ENCODE data around the gene PLK3. TPM values are rescaled to one million over a fixed set of nuclear protein-coding genes. Genes with fewer than 3 reads are reported as not detected.

Gene PLK3
- total and polyA plus RNA-seq, 2 donors (not counting 3 experiments of a cell fraction or from before 2014, with no cell fraction given), result 55.0 to 66.7 TPM

DNA sequence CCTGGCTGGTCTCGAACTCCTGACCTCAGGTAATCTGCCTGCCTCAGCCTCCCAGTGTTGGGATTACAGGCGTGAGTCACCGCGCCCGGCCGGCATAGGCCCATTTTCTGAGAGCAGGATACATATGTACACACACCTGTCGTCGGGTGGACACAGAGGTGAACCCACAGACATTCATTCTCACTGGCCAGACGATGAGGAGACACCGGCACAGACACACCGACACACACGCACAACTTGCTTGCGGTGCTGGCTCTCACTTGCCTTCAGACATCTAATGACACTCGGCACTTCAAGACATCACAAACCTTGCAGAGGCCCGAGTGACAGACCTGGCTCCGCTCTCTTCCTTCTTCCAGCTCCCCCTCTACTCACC is 42.3 kb downstream of the PLK3 start:
- Histone ChIP-seq H3K79me2 (ENCODE audit: control insufficient read depth, insufficient read depth, low read length) (no peaks in the 10 kb centered on the region), H3K9me3 (replicated peaks; ENCODE audit: control insufficient read depth, insufficient read depth, low read length) (no peaks in the 10 kb centered on the region), H3K4me3 (replicated peaks in 1 of 3; ENCODE audit: insufficient read depth in 1 of 3, low read depth in 1 of 3, low read length in 3 of 3) (peak overlapping the region in 2 of 3 experiments; percentile 48 to 53), H3K36me3 (ENCODE audit: control insufficient read depth in 2 of 2, extremely low read depth in 1 of 2, insufficient read depth in 2 of 2, low read length in 2 of 2) (no peaks in the 10 kb centered on the region), H3K9me1 (replicated peaks; ENCODE audit: control insufficient read depth, extremely low read depth, insufficient read depth, low read length) (no peaks in the 10 kb centered on the region), H3K4me2 (ENCODE audit: insufficient read depth, low read length) (peak overlapping the region; percentile 56), H3K4me1 (ENCODE audit: control insufficient read depth, extremely low read depth, insufficient read depth, low read length) (no peaks in the 10 kb centered on the region), H3K27ac (ENCODE audit: insufficient read depth, low read depth, low read length) (no peak overlapping the region), H4K20me1 (replicated peaks; ENCODE audit: control insufficient read depth, extremely low read depth, insufficient read depth, low read length) (no peaks in the 10 kb centered on the region), H3K9ac (replicated peaks; ENCODE audit: extremely low read depth, insufficient read depth, low read length) (no peak overlapping the region), H2AFZ (ENCODE audit: low read depth, low read length) (peak overlapping the region; percentile 49), H3K27me3 (ENCODE audit: control insufficient read depth in 2 of 2, insufficient read depth in 2 of 2, low read length in 2 of 2) (no peaks in the 10 kb centered on the region)
- intact Hi-C loops (cut with micrococcal nuclease) (loop anchor here (5.0 kb wide), 1 partner anchor 80 kb away; no protein-coding TSS in a partner anchor), dilution Hi-C loops (cut with MboI; ENCODE audit: extremely low pct_ligation_motif_present, low sequenced_read_pairs) (no loop called here)
- ChIA-PET CTCF (interaction anchor here (0.9 to 1.3 kb wide), 5 partner anchors 82 to 176 kb away, joined by 3 to 6 read pairs (median 3); partner anchors contain the start of genes EIF2B3, HECTD3 and UROD), POLR2A (interaction anchor here (0.8 to 1.4 kb wide), 3 partner anchors 23 to 121 kb away, joined by 3 read pairs; partner anchors contain the start of gene RPS8)
- no peak for DNase-seq (ENCODE audit: low read depth, low spot score)
- TF ChIP-seq MYC (IDR thresholded peaks at IDR 0.05; ENCODE audit: low read depth, low read length) (no peak), GATA2 (IDR thresholded peaks at IDR 0.05; ENCODE audit: insufficient read depth, insufficient read length, low read depth, low read length) (no peak), FOS (IDR thresholded peaks at IDR 0.05; ENCODE audit: borderline replicate concordance, insufficient read depth, low read length) (no peak), EZH2 (IDR thresholded peaks at IDR 0.05; ENCODE audit: borderline replicate concordance, low read depth, low read length, severe bottlenecking) (no peak)
- no TSS peak for BruUV-seq (replicated peaks)
- no peak for FAIRE-seq

DNA sequence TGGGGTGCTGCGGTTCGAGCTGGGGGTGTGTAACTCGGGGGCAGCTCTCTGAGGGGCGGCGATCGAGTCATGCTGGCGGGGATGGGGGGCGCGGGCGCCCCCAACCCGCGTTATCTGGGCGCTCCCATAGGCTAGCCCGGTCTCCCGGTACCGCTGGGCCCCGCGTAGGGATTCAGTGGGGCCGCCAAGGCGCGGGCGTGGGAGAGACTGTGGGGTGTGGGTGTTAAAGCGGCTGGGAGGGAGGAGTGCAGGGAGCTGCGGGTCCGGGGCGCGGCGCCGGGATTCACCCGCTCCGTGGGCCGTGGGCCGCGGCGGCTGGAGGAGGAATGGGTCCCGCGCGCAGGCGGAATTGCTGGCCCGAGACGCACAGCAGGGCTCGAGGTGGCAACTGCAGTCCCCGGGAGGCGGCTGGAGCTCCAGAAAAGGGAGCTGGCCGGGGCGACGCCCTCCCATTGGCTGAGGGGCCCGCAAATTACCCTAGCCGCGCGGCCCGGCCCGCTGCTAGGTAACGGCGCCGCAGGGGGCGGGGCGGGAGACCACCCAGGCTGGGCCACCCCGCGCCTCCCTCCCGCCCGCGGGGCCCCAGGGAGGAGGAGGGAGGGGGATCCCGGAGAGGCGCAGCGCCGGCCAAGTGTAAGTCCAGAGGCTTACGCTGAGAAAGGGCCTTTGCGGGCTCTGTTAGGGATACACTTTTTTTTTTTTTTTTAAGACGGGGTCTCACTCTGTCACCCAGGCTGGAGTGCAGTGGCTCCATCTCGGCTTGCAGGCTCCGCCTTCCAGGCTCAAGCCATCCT is 42.9 kb downstream of the PLK3 start, which contains the start of gene PTCH2:
Gene PTCH2, minus strand, starts transcription at position 392 of the 794 bp plus-strand sequence. Its CDS starts 321 bp downstream, at position 71.
- H3K27ac ChIP-seq (ENCODE audit: insufficient read depth, low read depth, low read length), result no peak within 1 kb of the TSS
- CTCF ChIA-PET, result interaction anchor here (0.6 to 1.3 kb wide), 7 partner anchors 50 to 488 kb away, joined by 3 to 6 read pairs (median 3); partner anchors contain the start of genes EIF2B3, HECTD3 and UROD
- no peaks in the 10 kb centered on the region for H4K20me1 ChIP-seq (replicated peaks; ENCODE audit: control insufficient read depth, extremely low read depth, insufficient read depth, low read length)
- DNase-seq (ENCODE audit: low read depth, low spot score) (peak; percentile 68), FAIRE-seq (peak; percentile 81)
- POLR2A ChIA-PET, result interaction anchor here (0.8 to 1.4 kb wide), 3 partner anchors 24 to 121 kb away, joined by 3 read pairs; partner anchors contain the start of gene RPS8
- H3K36me3 ChIP-seq (ENCODE audit: control insufficient read depth in 2 of 2, extremely low read depth in 1 of 2, insufficient read depth in 2 of 2, low read length in 2 of 2), result no peaks in the 10 kb centered on the region
- H3K4me1 ChIP-seq (ENCODE audit: control insufficient read depth, extremely low read depth, insufficient read depth, low read length), result no peaks in the 10 kb centered on the region
- dilution Hi-C loops (cut with MboI; ENCODE audit: extremely low pct_ligation_motif_present, low sequenced_read_pairs), result no loop called here
- H3K9ac ChIP-seq (replicated peaks; ENCODE audit: extremely low read depth, insufficient read depth, low read length), result peak within 1 kb of the TSS; percentile 32
- no peaks in the 10 kb centered on the region for H3K9me3 ChIP-seq (replicated peaks; ENCODE audit: control insufficient read depth, insufficient read depth, low read length)
- H3K79me2 ChIP-seq (ENCODE audit: control insufficient read depth, insufficient read depth, low read length), result no peaks in the 10 kb centered on the region
- H3K4me2 ChIP-seq (ENCODE audit: insufficient read depth, low read length), result peak within 1 kb of the TSS; percentile 56
- peak within 1 kb of the TSS; percentile 30 to 53 (median 48) for H3K4me3 ChIP-seq (replicated peaks in 1 of 3; ENCODE audit: insufficient read depth in 1 of 3, low read depth in 1 of 3, low read length in 3 of 3)
- H2AFZ ChIP-seq (ENCODE audit: low read depth, low read length), result peak within 1 kb of the TSS; percentile 49
- no peaks in the 10 kb centered on the region for H3K9me1 ChIP-seq (replicated peaks; ENCODE audit: control insufficient read depth, extremely low read depth, insufficient read depth, low read length)
- H3K27me3 ChIP-seq (ENCODE audit: control insufficient read depth in 2 of 2, insufficient read depth in 2 of 2, low read length in 2 of 2), result no peaks in the 10 kb centered on the region
- BruUV-seq (replicated peaks), result no TSS peak
- intact Hi-C loops (cut with micrococcal nuclease), result loop anchor here (5.0 kb wide), 1 partner anchor 79 kb away; no protein-coding TSS in a partner anchor
- no peak for TF ChIP-seq GATA2 (IDR thresholded peaks at IDR 0.05; ENCODE audit: insufficient read depth, insufficient read length, low read depth, low read length)
- peak; percentile 20 for TF ChIP-seq POLR2AphosphoS5 (IDR thresholded peaks at IDR 0.05; ENCODE audit: insufficient read depth, low read depth, low read length)
